HCT116 (cell line): ENCODE measurements around the gene CGNL1.

Experiments
- ATF3 ChIP-seq: IDR thresholded peaks from 2 replicates; pipeline ENCODE4 v1.6.1; 2012
- CEBPB ChIP-seq: IDR thresholded peaks from 2 replicates; pipeline ENCODE4 v1.6.1; 2012; ENCODE audit warnings: low read depth
- CTCF ChIP-seq, 3 experiments: fragments of 200-600 bp in 1 of 3; sonication (generic) in 1 of 3; IDR thresholded peaks in 2 of 3; conservative IDR thresholded peaks in 1 of 3; 2 replicates each; pipeline ENCODE4 v1.5.1; 2012 to 2017; ENCODE audit warnings: low read depth in 2 of 3, low read length in 2 of 3, antibody characterized with exemption in 1 of 3, borderline replicate concordance in 1 of 3, control low read depth in 1 of 3, mild to moderate bottlenecking in 1 of 3, mixed read lengths in 1 of 3, mixed run types in 1 of 3, moderate library complexity in 1 of 3; ENCODE audit not compliant: insufficient read depth in 1 of 3
- EZH2phosphoT487 ChIP-seq: fragments of 200-600 bp; IDR thresholded peaks from 2 replicates; pipeline ENCODE4 v1.6.1; 2018; ENCODE audit warnings: antibody characterized with exemption, borderline replicate concordance
- JUND ChIP-seq: IDR thresholded peaks from 2 replicates; pipeline ENCODE4 v1.6.1; 2012
- POLR2A ChIP-seq: IDR thresholded peaks from 2 replicates; pipeline ENCODE4 v1.7.0; 2011; ENCODE audit warnings: borderline replicate concordance; ENCODE audit not compliant: insufficient read depth, insufficient read length; ENCODE audit errors: extremely low read depth
- POLR2AphosphoS5 ChIP-seq: IDR thresholded peaks from 2 replicates; pipeline ENCODE4 v1.6.1; 2011; ENCODE audit warnings: mild to moderate bottlenecking, low read depth, low read length, moderate library complexity
- RAD21 ChIP-seq: IDR thresholded peaks from 2 replicates; pipeline ENCODE4 v1.6.1; 2012; ENCODE audit warnings: low read depth, mild to moderate bottlenecking
- SIN3A ChIP-seq: IDR thresholded peaks from 2 replicates; pipeline ENCODE4 v1.6.1; 2012; ENCODE audit warnings: low read depth
- SRF ChIP-seq: IDR thresholded peaks from 2 replicates; pipeline ENCODE4 v1.6.1; 2012; ENCODE audit warnings: low read depth
- YY1 ChIP-seq: IDR thresholded peaks from 2 replicates; pipeline ENCODE4 v1.6.1; 2011; ENCODE audit warnings: low read length, low read depth, moderate library complexity, mild to moderate bottlenecking; ENCODE audit not compliant: insufficient replicate concordance; ENCODE audit errors: extremely low read depth
- ZNF274 ChIP-seq: fragments of 200-500 bp; sonication (Bioruptor generic); IDR thresholded peaks from 2 replicates; pipeline ENCODE4 v1.6.1; 2014; ENCODE audit warnings: mild to moderate bottlenecking, low read depth, low read length, inconsistent platforms

- no peak for TF ChIP-seq CTCF (IDR thresholded peaks at IDR 0.05 in 2 of 3, conservative IDR thresholded peaks at IDR 0.05 in 1 of 3; ENCODE audit: borderline replicate concordance in 1 of 3, insufficient read depth in 1 of 3, low read depth in 2 of 3, low read length in 2 of 3)
- TF ChIP-seq POLR2AphosphoS5: no peak
- TF ChIP-seq RAD21: no peak
- no peak for TF ChIP-seq ATF3
- no peak for TF ChIP-seq POLR2A
- no peak for TF ChIP-seq YY1
- no peak for TF ChIP-seq EZH2phosphoT487
- no peak for TF ChIP-seq SRF
- TF ChIP-seq CEBPB: no peak
- no peak for TF ChIP-seq ZNF274
- TF ChIP-seq SIN3A: no peak
- TF ChIP-seq JUND: no peak
These were observed 17.7 kb upstream of the CGNL1 start for GRCh38 chr15:57358571-57358970.
